ENCODE measurements around the gene SEPTIN1. TPM values are rescaled to one million over a fixed set of nuclear protein-coding genes. Genes with fewer than 3 reads are reported as not detected.
"Not testable (repeated sequence)": the region's sequence is repeated elsewhere in the genome, so short reads cannot be mapped to it uniquely, and the experiment has no call there.

Gene SEPTIN1
- total RNA-seq, 1 experiment from 2014 or later = 1.4 TPM

DNA sequence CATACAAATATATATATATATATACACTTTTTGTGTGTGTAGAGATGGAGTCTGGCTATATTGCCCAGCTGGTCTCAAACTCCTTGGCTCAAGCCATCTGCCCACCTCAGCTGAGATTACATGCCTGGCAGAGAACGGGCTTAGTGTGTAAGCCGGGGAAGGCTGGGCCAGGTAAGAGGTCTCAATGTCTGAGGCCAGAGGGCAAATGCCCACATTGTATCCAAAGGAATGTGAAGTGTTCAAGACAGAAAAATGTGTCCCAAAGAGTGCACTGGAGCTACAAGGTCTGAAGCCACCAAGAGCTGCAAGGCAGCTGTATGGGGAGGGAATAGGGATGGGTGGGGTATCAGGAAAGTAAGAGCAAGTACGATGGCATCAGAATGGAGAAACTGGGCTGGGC, 36.1 kb downstream of the SEPTIN1 start:
- Histone ChIP-seq H4K20me1 (ENCODE audit: control insufficient read depth, insufficient read depth, insufficient read length) (no peaks in the 10 kb centered on the region), H2BK12ac (ENCODE audit: insufficient read length, low read depth, low read length) (no peak overlapping the region), H3K27me3 (ENCODE audit: insufficient read depth, low read length) (no peaks in the 10 kb centered on the region), H4K8ac (replicated peaks; ENCODE audit: insufficient read length, low read depth, low read length) (no peak overlapping the region), H2BK15ac (ENCODE audit: low read depth, low read length) (no peak overlapping the region), H3K4me1 (ENCODE audit: insufficient read depth, low read length) (no peaks in the 10 kb centered on the region), H3K9ac (ENCODE audit: extremely low read depth, insufficient read length, low read length) (no peak overlapping the region), H4K91ac (ENCODE audit: insufficient read length, low read depth, low read length) (no peak overlapping the region), H3K56ac (ENCODE audit: insufficient read length, low read depth, low read length) (no peak overlapping the region), H2BK20ac (ENCODE audit: low read depth, low read length, poor library complexity, severe bottlenecking) (no peak overlapping the region), H3K23me2 (ENCODE audit: insufficient read length, low read depth, low read length, poor library complexity, severe bottlenecking) (no peaks in the 10 kb centered on the region), H3K23ac (ENCODE audit: insufficient read length, low read depth, low read length) (no peak overlapping the region), H2AK5ac (ENCODE audit: insufficient read length, low read length) (no peak overlapping the region), H3K79me1 (ENCODE audit: insufficient read depth, low read depth, low read length, poor library complexity, severe bottlenecking) (no peaks in the 10 kb centered on the region), H3K4ac (ENCODE audit: low read depth, low read length) (no peak overlapping the region), H3K79me2 (ENCODE audit: insufficient read depth, low read length) (no peaks in the 10 kb centered on the region), H3K9me3 (ENCODE audit: control insufficient read depth, low read depth, low read length) (no peaks in the 10 kb centered on the region), H3K18ac (ENCODE audit: insufficient read length, low read depth, low read length) (no peak overlapping the region), H4K5ac (ENCODE audit: insufficient read length, low read depth, low read length) (no peak overlapping the region), H3T11ph (ENCODE audit: low read length) (no peak overlapping the region), H3K27ac (ENCODE audit: insufficient read length, low read depth, low read length) (no peak overlapping the region), H2BK5ac (ENCODE audit: insufficient read length, low read length) (no peak overlapping the region), H2AFZ (ENCODE audit: low read length) (no peak overlapping the region), H3K14ac (ENCODE audit: insufficient read depth, low read length) (no peak overlapping the region), H2BK120ac (ENCODE audit: low read depth, low read length, poor library complexity, severe bottlenecking) (no peak overlapping the region), H3K4me2 (ENCODE audit: insufficient read depth, insufficient read length, low read length) (no peak overlapping the region)
- Mint-ChIP-seq H3K36me3 (ENCODE audit: insufficient read depth in 1 of 3, low read depth in 3 of 3) (peaks cover 6 to 20% (median 13%) of the 10 kb centered on the region in 3 experiments; a peak in 6 of 7 replicates), H3K27ac (no peak overlapping the region; a peak in 1 of 7 replicates), H3K27me3 (ENCODE audit: low read depth) (no peaks in the 10 kb centered on the region; the same call in 1 of the 2 replicates), H3K4me1 (no peaks in the 10 kb centered on the region), H3K9me3 (no peaks in the 10 kb centered on the region), H3K4me3 (no peak overlapping the region)
- WGBS (ENCODE audit: extremely low coverage, insufficient read length, low lambda C conversion rate) = no CpG with 5 or more reads among the region's 3 CpGs
- no peak for DNase-seq
- TF ChIP-seq, protein P1, sequence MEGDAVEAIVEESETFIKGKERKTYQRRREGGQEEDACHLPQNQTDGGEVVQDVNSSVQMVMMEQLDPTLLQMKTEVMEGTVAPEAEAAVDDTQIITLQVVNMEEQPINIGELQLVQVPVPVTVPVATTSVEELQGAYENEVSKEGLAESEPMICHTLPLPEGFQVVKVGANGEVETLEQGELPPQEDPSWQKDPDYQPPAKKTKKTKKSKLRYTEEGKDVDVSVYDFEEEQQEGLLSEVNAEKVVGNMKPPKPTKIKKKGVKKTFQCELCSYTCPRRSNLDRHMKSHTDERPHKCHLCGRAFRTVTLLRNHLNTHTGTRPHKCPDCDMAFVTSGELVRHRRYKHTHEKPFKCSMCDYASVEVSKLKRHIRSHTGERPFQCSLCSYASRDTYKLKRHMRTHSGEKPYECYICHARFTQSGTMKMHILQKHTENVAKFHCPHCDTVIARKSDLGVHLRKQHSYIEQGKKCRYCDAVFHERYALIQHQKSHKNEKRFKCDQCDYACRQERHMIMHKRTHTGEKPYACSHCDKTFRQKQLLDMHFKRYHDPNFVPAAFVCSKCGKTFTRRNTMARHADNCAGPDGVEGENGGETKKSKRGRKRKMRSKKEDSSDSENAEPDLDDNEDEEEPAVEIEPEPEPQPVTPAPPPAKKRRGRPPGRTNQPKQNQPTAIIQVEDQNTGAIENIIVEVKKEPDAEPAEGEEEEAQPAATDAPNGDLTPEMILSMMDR (conservative IDR thresholded peaks at IDR 0.05) = no peak

DNA sequence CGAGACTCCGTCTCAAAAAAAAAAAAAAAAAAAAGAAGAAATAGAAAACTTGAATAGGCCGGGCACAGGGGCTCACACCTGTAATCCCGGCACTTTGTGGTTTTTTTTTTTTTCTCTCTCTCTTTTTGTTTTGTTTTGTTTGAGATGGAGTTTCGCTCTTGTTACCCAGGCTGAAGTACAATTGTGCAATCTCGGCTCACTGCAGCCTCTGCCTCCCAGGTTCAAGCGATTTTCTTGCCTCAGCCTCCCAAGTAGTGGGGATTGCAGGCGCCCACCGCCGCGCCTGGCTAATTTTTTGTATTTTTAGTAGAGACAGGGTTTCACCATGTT, 38.9 kb downstream of the SEPTIN1 start:
- not testable (repeated sequence) for H3K79me1 ChIP-seq (ENCODE audit: insufficient read depth, low read depth, low read length, poor library complexity, severe bottlenecking); H3K9me3 ChIP-seq (ENCODE audit: control insufficient read depth, low read depth, low read length); H2BK12ac ChIP-seq (ENCODE audit: insufficient read length, low read depth, low read length); H3K27me3 ChIP-seq (ENCODE audit: insufficient read depth, low read length); H3K4me2 ChIP-seq (ENCODE audit: insufficient read depth, insufficient read length, low read length); H2BK5ac ChIP-seq (ENCODE audit: insufficient read length, low read length); H3K4me1 Mint-ChIP-seq; H4K5ac ChIP-seq (ENCODE audit: insufficient read length, low read depth, low read length); H3K9me3 Mint-ChIP-seq; H3K14ac ChIP-seq (ENCODE audit: insufficient read depth, low read length); H4K20me1 ChIP-seq (ENCODE audit: control insufficient read depth, insufficient read depth, insufficient read length); H3K18ac ChIP-seq (ENCODE audit: insufficient read length, low read depth, low read length); H3K23me2 ChIP-seq (ENCODE audit: insufficient read length, low read depth, low read length, poor library complexity, severe bottlenecking); H3K79me2 ChIP-seq (ENCODE audit: insufficient read depth, low read length); H2BK15ac ChIP-seq (ENCODE audit: low read depth, low read length); H2AFZ ChIP-seq (ENCODE audit: low read length); H2AK5ac ChIP-seq (ENCODE audit: insufficient read length, low read length); H3K27me3 Mint-ChIP-seq (ENCODE audit: low read depth); H3K27ac ChIP-seq (ENCODE audit: insufficient read length, low read depth, low read length); H3K4me3 Mint-ChIP-seq; H3K23ac ChIP-seq (ENCODE audit: insufficient read length, low read depth, low read length); H4K91ac ChIP-seq (ENCODE audit: insufficient read length, low read depth, low read length); H3K36me3 Mint-ChIP-seq (ENCODE audit: insufficient read depth in 1 of 3, low read depth in 3 of 3); DNase-seq; H3T11ph ChIP-seq (ENCODE audit: low read length); H2BK20ac ChIP-seq (ENCODE audit: low read depth, low read length, poor library complexity, severe bottlenecking); H3K56ac ChIP-seq (ENCODE audit: insufficient read length, low read depth, low read length); H3K27ac Mint-ChIP-seq; H3K4me1 ChIP-seq (ENCODE audit: insufficient read depth, low read length); H3K9ac ChIP-seq (ENCODE audit: extremely low read depth, insufficient read length, low read length); H4K8ac ChIP-seq (replicated peaks; ENCODE audit: insufficient read length, low read depth, low read length); H3K4ac ChIP-seq (ENCODE audit: low read depth, low read length); H2BK120ac ChIP-seq (ENCODE audit: low read depth, low read length, poor library complexity, severe bottlenecking)
- WGBS (ENCODE audit: extremely low coverage, insufficient read length, low lambda C conversion rate) = no CpG with 5 or more reads among the region's 11 CpGs
